Upper lobe of right lung (tissue), 1 donor: Measurements from ENCODE around the gene GRM7. TPM values are rescaled to one million over a fixed set of nuclear protein-coding genes. Genes with fewer than 3 reads are reported as not detected.

Experiments used
- ATAC-seq: fragments of 200-7000 bp; cut with Tn5 transposase; one replicate; pipeline ENCODE4 v1.9.1; 2020; ENCODE audit warnings: mild to moderate bottlenecking, moderate library complexity
- DNase-seq: peaks from one replicate; pipeline ENCODE4 v3.0.0-alpha.2; 2020
- H3K27ac ChIP-seq: fragments of 200-600 bp; one replicate; pipeline ENCODE4 v1.8.0; 2022
- H3K27me3 ChIP-seq: fragments of 200-600 bp; one replicate; pipeline ENCODE4 v1.8.0; 2022; ENCODE audit warnings: mild to moderate bottlenecking
- H3K36me3 ChIP-seq: fragments of 200-600 bp; one replicate; pipeline ENCODE4 v1.8.0; 2022
- H3K4me1 ChIP-seq: fragments of 200-600 bp; one replicate; pipeline ENCODE4 v1.8.0; 2022
- H3K4me3 ChIP-seq: fragments of 200-600 bp; one replicate; pipeline ENCODE4 v1.8.0; 2022; ENCODE audit warnings: mild to moderate bottlenecking
- H3K9me3 ChIP-seq: fragments of 200-600 bp; one replicate; pipeline ENCODE4 v1.8.0; 2022
- intact Hi-C: fragments of 100-400 bp; cut with DNase I; formaldehyde crosslinking; loops from one replicate; pipeline ENCODE4 v1.11.0; 2022
- total RNA-seq: library from RNA; stranded (reverse); fragmentation: NEBNext Ultra II Directional; extraction: Animal tissue kit (Norgen Biotek cat#: 25700); gene quantifications from one replicate; pipeline ENCODE4 v1.2.1, GENCODE V29; 2021
- TF ChIP-seq, protein P1 (sequence below): fragments of 200-600 bp; IDR thresholded peaks from one replicate; pipeline ENCODE4 v1.8.0; 2022; ENCODE audit warnings: antibody characterized with exemption
- donor health status: DM: no; HTN: yes; CAD: no; lungs with severe emphysema.

Gene GRM7
- total RNA-seq, 1 donor from 2014 or later = not detected

DNA sequence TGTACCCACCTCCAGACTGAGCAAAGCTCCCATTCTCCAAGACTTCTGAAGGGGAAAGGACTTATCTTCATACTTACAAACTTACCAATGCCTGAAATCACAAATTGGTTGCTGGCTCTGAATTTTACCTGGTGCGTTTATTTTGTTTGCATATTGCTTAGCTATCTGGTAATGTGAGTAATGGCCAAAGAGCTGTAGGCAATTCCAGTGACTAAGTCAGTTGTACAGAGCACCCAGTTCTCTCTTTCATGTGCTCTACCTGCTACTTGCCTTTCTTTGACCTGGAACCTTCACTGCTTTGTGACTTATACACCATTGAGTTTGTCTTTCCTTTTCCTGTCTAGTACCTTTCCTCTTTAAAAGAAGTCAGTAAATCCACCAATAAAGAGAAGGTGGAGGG is 884.8 kb downstream of the GRM7 start:
- Histone ChIP-seq H3K27ac (no peak overlapping the region), H3K27me3 (no peaks in the 10 kb centered on the region), H3K36me3 (no peaks in the 10 kb centered on the region), H3K4me1 (no peaks in the 10 kb centered on the region), H3K9me3 (no peaks in the 10 kb centered on the region), H3K4me3 (no peak overlapping the region)
- TF ChIP-seq, protein P1, sequence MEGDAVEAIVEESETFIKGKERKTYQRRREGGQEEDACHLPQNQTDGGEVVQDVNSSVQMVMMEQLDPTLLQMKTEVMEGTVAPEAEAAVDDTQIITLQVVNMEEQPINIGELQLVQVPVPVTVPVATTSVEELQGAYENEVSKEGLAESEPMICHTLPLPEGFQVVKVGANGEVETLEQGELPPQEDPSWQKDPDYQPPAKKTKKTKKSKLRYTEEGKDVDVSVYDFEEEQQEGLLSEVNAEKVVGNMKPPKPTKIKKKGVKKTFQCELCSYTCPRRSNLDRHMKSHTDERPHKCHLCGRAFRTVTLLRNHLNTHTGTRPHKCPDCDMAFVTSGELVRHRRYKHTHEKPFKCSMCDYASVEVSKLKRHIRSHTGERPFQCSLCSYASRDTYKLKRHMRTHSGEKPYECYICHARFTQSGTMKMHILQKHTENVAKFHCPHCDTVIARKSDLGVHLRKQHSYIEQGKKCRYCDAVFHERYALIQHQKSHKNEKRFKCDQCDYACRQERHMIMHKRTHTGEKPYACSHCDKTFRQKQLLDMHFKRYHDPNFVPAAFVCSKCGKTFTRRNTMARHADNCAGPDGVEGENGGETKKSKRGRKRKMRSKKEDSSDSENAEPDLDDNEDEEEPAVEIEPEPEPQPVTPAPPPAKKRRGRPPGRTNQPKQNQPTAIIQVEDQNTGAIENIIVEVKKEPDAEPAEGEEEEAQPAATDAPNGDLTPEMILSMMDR = no peak
- ATAC-seq = no peak
- intact Hi-C loops = no loop called here
- no peak for DNase-seq

DNA sequence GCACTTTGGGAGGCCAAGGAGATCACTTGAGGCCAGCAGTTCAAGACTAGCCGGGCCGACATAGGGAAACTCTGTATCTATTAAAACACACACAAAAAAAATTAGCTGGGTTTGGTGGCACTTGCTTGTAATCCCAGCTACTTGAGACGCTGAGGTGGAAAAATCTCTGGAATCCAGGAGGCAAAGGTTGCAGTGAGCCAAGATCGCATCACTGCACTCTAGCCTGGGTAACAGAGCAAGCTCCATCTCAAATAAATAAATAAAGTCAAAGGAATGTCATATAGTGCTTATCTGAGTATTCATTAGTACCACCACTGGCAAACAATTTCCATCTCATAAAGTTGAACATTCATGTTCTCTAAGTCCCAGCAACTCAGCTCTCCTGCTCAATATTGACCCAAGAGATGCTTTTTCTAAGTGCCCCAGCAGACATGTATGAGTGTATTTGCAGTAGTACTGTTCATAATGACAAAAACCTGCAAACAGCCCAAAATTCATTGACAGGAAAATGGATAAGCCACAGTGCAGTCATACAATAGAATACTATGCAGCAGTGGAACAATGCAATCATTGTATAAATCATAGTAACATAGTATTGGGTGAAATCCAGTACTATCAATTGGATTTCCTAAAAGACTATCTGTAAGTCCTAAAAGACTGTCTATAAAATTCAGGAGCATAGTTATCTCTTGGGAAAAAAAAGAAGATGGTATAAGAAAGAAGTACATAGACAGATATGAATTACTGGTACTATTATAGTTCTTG is 889.2 kb downstream of the GRM7 start:
- Histone ChIP-seq H3K9me3 (no peaks in the 10 kb centered on the region), H3K36me3 (no peaks in the 10 kb centered on the region), H3K27me3 (no peaks in the 10 kb centered on the region), H3K27ac (no peak overlapping the region), H3K4me1 (no peaks in the 10 kb centered on the region), H3K4me3 (no peak overlapping the region)
- ATAC-seq (no peak), DNase-seq (no peak)
- intact Hi-C loops = no loop called here
- TF ChIP-seq, protein P1 = no peak

DNA sequence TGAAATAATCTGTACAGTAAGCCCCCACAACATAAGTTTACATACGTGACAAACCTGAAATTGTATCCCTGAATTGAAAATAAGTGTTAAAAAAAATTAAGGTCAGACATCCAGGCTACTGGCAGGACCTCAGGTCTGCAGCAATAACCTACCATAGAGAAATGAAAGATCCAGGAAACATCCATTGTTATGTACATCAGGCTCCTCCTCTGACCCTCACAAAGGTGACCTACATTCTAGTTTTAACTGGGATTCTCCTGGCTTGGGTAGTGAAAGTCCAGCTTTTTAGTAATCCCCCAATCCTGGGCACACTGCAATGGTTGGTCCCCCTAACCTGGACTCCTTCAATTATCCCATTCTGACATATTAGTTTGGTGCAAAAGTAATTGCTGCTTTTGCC is 891.1 kb downstream of the GRM7 start:
- Histone ChIP-seq H3K27me3 (no peaks in the 10 kb centered on the region), H3K27ac (no peak overlapping the region), H3K9me3 (no peaks in the 10 kb centered on the region), H3K36me3 (no peaks in the 10 kb centered on the region), H3K4me3 (no peak overlapping the region), H3K4me1 (no peaks in the 10 kb centered on the region)
- TF ChIP-seq, protein P1 = no peak
- no peak for ATAC-seq
- no peak for DNase-seq
- intact Hi-C loops = no loop called here

DNA sequence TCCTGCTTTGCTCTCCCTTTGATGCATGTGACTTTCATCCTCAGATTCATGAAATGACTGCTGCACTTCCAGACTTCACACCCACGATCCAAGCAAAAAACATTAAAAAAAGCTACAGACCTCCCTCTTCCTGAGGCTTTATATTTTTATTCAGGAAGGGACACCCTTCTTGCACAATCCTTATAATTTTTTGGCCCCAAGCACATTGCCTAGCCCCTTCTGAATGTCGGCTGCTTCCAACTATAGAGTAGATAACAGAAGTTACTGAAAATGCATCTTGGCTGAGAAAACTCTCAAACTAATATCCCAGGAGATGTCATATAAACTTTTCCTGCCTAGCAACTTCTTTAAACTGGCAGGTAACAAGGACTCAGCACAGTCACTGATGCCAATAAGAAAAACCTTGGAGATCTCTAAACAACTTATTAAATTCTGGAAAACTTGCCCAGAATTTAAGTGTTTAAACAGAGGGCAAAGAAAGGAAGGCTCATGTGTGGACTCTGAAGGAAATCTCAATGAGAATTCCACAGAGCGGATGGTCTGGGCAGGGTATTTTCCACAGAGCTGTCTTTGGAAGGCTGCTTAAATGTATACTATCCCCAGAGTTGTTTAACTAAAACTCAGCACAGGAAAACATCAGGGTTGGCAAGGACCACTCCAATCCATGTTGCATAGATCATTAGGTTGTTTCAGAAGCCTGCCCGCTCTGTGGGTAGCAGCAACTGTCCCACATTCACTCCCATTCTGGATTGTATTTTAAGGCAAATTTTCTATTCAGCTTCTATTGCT is 893.9 kb downstream of the GRM7 start:
- Histone ChIP-seq H3K4me3 (no peak overlapping the region), H3K36me3 (no peaks in the 10 kb centered on the region), H3K9me3 (no peaks in the 10 kb centered on the region), H3K27ac (no peak overlapping the region), H3K27me3 (no peaks in the 10 kb centered on the region), H3K4me1 (no peaks in the 10 kb centered on the region)
- TF ChIP-seq, protein P1 = no peak
- intact Hi-C loops = no loop called here
- no peak for ATAC-seq
- no peak for DNase-seq

DNA sequence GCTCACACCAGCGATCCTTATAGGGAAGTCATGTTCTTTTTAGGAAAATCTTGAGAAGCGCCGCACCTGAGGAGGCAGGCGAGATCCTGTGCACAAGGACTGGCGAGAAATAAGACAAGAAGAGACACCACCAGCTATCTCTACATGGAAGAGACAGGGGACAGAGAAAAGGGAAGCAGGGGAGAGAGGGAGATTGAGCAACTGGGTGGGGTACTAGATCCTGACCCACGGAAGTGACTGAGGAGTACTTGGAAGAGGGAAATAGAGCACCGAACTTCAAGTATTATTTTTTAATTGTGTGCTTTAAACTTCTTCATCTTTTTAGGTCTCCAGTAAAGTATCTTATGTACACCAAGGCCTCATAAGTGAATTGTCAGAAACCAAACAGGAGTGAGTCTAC is 898.7 kb downstream of the GRM7 start:
- H3K36me3 ChIP-seq = no peaks in the 10 kb centered on the region
- no peaks in the 10 kb centered on the region for H3K27me3 ChIP-seq
- H3K27ac ChIP-seq = no peak overlapping the region
- no peak overlapping the region for H3K4me3 ChIP-seq
- no peak for DNase-seq
- ATAC-seq = peak; percentile 82
- intact Hi-C loops = no loop called here
- TF ChIP-seq, protein P1 = no peak
- no peaks in the 10 kb centered on the region for H3K4me1 ChIP-seq
- no peaks in the 10 kb centered on the region for H3K9me3 ChIP-seq
